ENCODE data around the gene PTPRA. TPM values are rescaled to one million over a fixed set of nuclear protein-coding genes. Genes with fewer than 3 reads are reported as not detected.

The PTPRA gene
- total RNA-seq, 1 experiment from 2014 or later, result 56.9 TPM

GRCh38 chr20:2873747-2874041, 413 bp downstream of the PTPRA start:
- Histone ChIP-seq H3K4me3 (ENCODE audit: low read depth, low read length, poor library complexity, severe bottlenecking) (peak overlapping the region; percentile 100), H3K27ac (ENCODE audit: low read depth, low read length, poor library complexity, severe bottlenecking) (peak overlapping the region; percentile 85), H3K36me3 (ENCODE audit: insufficient read depth, low read length, poor library complexity, severe bottlenecking) (no peaks in the 10 kb centered on the region), H3K9me3 (ENCODE audit: low read depth, low read length, poor library complexity, severe bottlenecking) (no peaks in the 10 kb centered on the region), H3K27me3 (replicated peaks; ENCODE audit: insufficient read depth, low read depth, low read length, poor library complexity) (no peaks in the 10 kb centered on the region), H3K4me1 (ENCODE audit: insufficient read depth, low read length, poor library complexity, severe bottlenecking) (peaks cover 32% of the 10 kb centered on the region)
- ChIA-PET POLR2A (ENCODE audit: low non-redundant PET) (no interaction called here), CTCF (no interaction called here)
- intact Hi-C loops (cut with micrococcal nuclease; ENCODE audit: unreplicated experiment), result loop anchor here (5.0 kb wide), 1 partner anchor 124 kb away; no protein-coding TSS in a partner anchor
- peak; percentile 75 for DNase-seq (ENCODE audit: low spot score)
- no peak for TF ChIP-seq CTCF (conservative IDR thresholded peaks at IDR 0.05; ENCODE audit: low read depth, low read length)
- TF ChIP-seq EZH2 (IDR thresholded peaks at IDR 0.05; ENCODE audit: borderline replicate concordance, low read depth, low read length, poor library complexity, severe bottlenecking), result no peak
- no TSS peak for BruUV-seq (replicated peaks)

DNA sequence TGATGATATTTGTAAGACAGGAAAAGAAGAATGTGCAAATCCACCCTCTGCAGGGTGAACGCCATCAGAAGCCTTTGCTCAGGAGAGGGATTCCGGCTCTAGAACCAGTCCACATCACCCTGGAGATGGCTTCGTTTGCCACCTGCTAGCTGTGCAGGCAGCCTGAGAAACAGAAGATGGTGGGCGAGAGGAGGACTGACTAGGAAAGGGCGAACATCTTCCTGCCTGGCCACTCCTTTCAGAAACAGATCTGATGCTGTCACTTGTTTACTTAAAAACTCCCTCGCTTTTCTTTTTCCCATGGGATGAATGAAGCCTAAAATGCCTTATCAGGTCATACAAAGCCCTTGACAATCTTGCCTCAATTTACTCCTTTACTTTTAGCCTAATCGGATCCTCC, 1.2 kb downstream of the PTPRA start:
- TSS peak; percentile 36 for BruUV-seq (replicated peaks)
- H3K4me1 ChIP-seq (ENCODE audit: insufficient read depth, low read length, poor library complexity, severe bottlenecking), result peaks cover 32% of the 10 kb centered on the region
- no peaks in the 10 kb centered on the region for H3K36me3 ChIP-seq (ENCODE audit: insufficient read depth, low read length, poor library complexity, severe bottlenecking)
- TF ChIP-seq EZH2 (IDR thresholded peaks at IDR 0.05; ENCODE audit: borderline replicate concordance, low read depth, low read length, poor library complexity, severe bottlenecking) (no peak), CTCF (conservative IDR thresholded peaks at IDR 0.05; ENCODE audit: low read depth, low read length) (no peak)
- H3K4me3 ChIP-seq (ENCODE audit: low read depth, low read length, poor library complexity, severe bottlenecking), result peak overlapping the region; percentile 100
- intact Hi-C loops (cut with micrococcal nuclease; ENCODE audit: unreplicated experiment), result loop anchor here (5.0 kb wide), 1 partner anchor 123 kb away; no protein-coding TSS in a partner anchor
- no peaks in the 10 kb centered on the region for H3K9me3 ChIP-seq (ENCODE audit: low read depth, low read length, poor library complexity, severe bottlenecking)
- ChIA-PET POLR2A (ENCODE audit: low non-redundant PET) (no interaction called here), CTCF (no interaction called here)
- no peaks in the 10 kb centered on the region for H3K27me3 ChIP-seq (replicated peaks; ENCODE audit: insufficient read depth, low read depth, low read length, poor library complexity)
- DNase-seq (ENCODE audit: low spot score), result no peak
- H3K27ac ChIP-seq (ENCODE audit: low read depth, low read length, poor library complexity, severe bottlenecking), result peak overlapping the region; percentile 85

GRCh38 chr20:2875690-2876203, 2.5 kb downstream of the PTPRA start:
- no peaks in the 10 kb centered on the region for H3K36me3 ChIP-seq (ENCODE audit: insufficient read depth, low read length, poor library complexity, severe bottlenecking)
- DNase-seq (ENCODE audit: low spot score), result no peak
- intact Hi-C loops (cut with micrococcal nuclease; ENCODE audit: unreplicated experiment), result no loop called here
- H3K27me3 ChIP-seq (replicated peaks; ENCODE audit: insufficient read depth, low read depth, low read length, poor library complexity), result no peaks in the 10 kb centered on the region
- H3K9me3 ChIP-seq (ENCODE audit: low read depth, low read length, poor library complexity, severe bottlenecking), result no peaks in the 10 kb centered on the region
- no peak overlapping the region for H3K27ac ChIP-seq (ENCODE audit: low read depth, low read length, poor library complexity, severe bottlenecking)
- ChIA-PET CTCF (no interaction called here), POLR2A (ENCODE audit: low non-redundant PET) (no interaction called here)
- BruUV-seq (replicated peaks), result no TSS peak
- H3K4me1 ChIP-seq (ENCODE audit: insufficient read depth, low read length, poor library complexity, severe bottlenecking), result peaks cover 25% of the 10 kb centered on the region
- TF ChIP-seq EZH2 (IDR thresholded peaks at IDR 0.05; ENCODE audit: borderline replicate concordance, low read depth, low read length, poor library complexity, severe bottlenecking), result no peak
- no peak for TF ChIP-seq CTCF (conservative IDR thresholded peaks at IDR 0.05; ENCODE audit: low read depth, low read length)
- H3K4me3 ChIP-seq (ENCODE audit: low read depth, low read length, poor library complexity, severe bottlenecking), result no peak overlapping the region
